Measurements from ENCODE around the gene MIPEP. TPM values are rescaled to one million over a fixed set of nuclear protein-coding genes. Genes with fewer than 3 reads are reported as not detected.

Gene MIPEP
- total RNA-seq, 1 experiment from 2014 or later: 18.6 TPM

GRCh38 chr13:23788459-23788858 lies 100.7 kb downstream of the MIPEP start:
- Histone ChIP-seq H3K9me3 (ENCODE audit: insufficient read depth, low read depth) (no peaks in the 10 kb centered on the region), H3K27ac (no peak overlapping the region), H3K9me2 (ENCODE audit: insufficient read depth) (no peaks in the 10 kb centered on the region), H3F3A (ENCODE audit: insufficient read depth, low read depth) (no peaks in the 10 kb centered on the region), H3K4me2 (no peak overlapping the region), H2AFZ (no peak overlapping the region), H4K20me1 (ENCODE audit: insufficient read depth) (no peaks in the 10 kb centered on the region; the same call in 1 of the 2 replicates), H3K4me1 (replicated peaks; ENCODE audit: insufficient read depth) (no peaks in the 10 kb centered on the region), H3K4me3 (no peak overlapping the region), H3K79me2 (ENCODE audit: low read depth) (no peaks in the 10 kb centered on the region), H3K36me3 (ENCODE audit: low read depth) (no peaks in the 10 kb centered on the region; the same call in 1 of the 2 replicates), H3K27me3 (ENCODE audit: insufficient read depth, low read depth) (no peaks in the 10 kb centered on the region)
- ChIA-PET POLR2A (ENCODE audit: unreplicated experiment) (no interaction called here), CTCF (no interaction called here)
- intact Hi-C loops (cut with micrococcal nuclease; ENCODE audit: unreplicated experiment): no loop called here
- no peak for TF ChIP-seq CTCF (conservative IDR thresholded peaks at IDR 0.05)
- no peak for TF ChIP-seq EZH2 (IDR thresholded peaks at IDR 0.05; ENCODE audit: low read depth)
- BruUV-seq (replicated peaks): no TSS peak
- no peak for DNase-seq

GRCh38 chr13:23787464-23787863 lies 101.7 kb downstream of the MIPEP start:
- Histone ChIP-seq H3K4me1 (replicated peaks; ENCODE audit: insufficient read depth) (no peaks in the 10 kb centered on the region), H3K4me3 (no peak overlapping the region), H2AFZ (no peak overlapping the region), H3K27ac (no peak overlapping the region), H3K4me2 (no peak overlapping the region), H3K36me3 (ENCODE audit: low read depth) (no peaks in the 10 kb centered on the region; the same call in 1 of the 2 replicates), H3K9me3 (ENCODE audit: insufficient read depth, low read depth) (no peaks in the 10 kb centered on the region), H3K79me2 (ENCODE audit: low read depth) (no peaks in the 10 kb centered on the region), H4K20me1 (ENCODE audit: insufficient read depth) (no peaks in the 10 kb centered on the region; the same call in 1 of the 2 replicates), H3K9me2 (ENCODE audit: insufficient read depth) (no peaks in the 10 kb centered on the region), H3F3A (ENCODE audit: insufficient read depth, low read depth) (no peaks in the 10 kb centered on the region), H3K27me3 (ENCODE audit: insufficient read depth, low read depth) (no peaks in the 10 kb centered on the region)
- ChIA-PET CTCF (no interaction called here), POLR2A (ENCODE audit: unreplicated experiment) (no interaction called here)
- intact Hi-C loops (cut with micrococcal nuclease; ENCODE audit: unreplicated experiment): no loop called here
- DNase-seq: no peak
- TF ChIP-seq CTCF (conservative IDR thresholded peaks at IDR 0.05) (no peak), EZH2 (IDR thresholded peaks at IDR 0.05; ENCODE audit: low read depth) (no peak)
- BruUV-seq (replicated peaks): no TSS peak

GRCh38 chr13:23786607-23787006 lies 102.6 kb downstream of the MIPEP start:
- POLR2A ChIA-PET (ENCODE audit: unreplicated experiment): no interaction called here
- intact Hi-C loops (cut with micrococcal nuclease; ENCODE audit: unreplicated experiment): no loop called here
- BruUV-seq (replicated peaks): no TSS peak

More at GRCh38 chr13:23786607-23787006, 102.6 kb downstream of the MIPEP start:
- no peaks in the 10 kb centered on the region for H3F3A ChIP-seq (ENCODE audit: insufficient read depth, low read depth)
- no peaks in the 10 kb centered on the region for H3K9me2 ChIP-seq (ENCODE audit: insufficient read depth)
- H4K20me1 ChIP-seq (ENCODE audit: insufficient read depth): no peaks in the 10 kb centered on the region; the same call in 1 of the 2 replicates
- CTCF ChIA-PET: no interaction called here
- no peak overlapping the region for H3K27ac ChIP-seq
- DNase-seq: no peak
- TF ChIP-seq CTCF (conservative IDR thresholded peaks at IDR 0.05): no peak
- no peak for TF ChIP-seq EZH2 (IDR thresholded peaks at IDR 0.05; ENCODE audit: low read depth)
- H2AFZ ChIP-seq: no peak overlapping the region
- H3K79me2 ChIP-seq (ENCODE audit: low read depth): no peaks in the 10 kb centered on the region
- no peaks in the 10 kb centered on the region for H3K4me1 ChIP-seq (replicated peaks; ENCODE audit: insufficient read depth)
- H3K27me3 ChIP-seq (ENCODE audit: insufficient read depth, low read depth): no peaks in the 10 kb centered on the region
- no peak overlapping the region for H3K4me3 ChIP-seq
- H3K36me3 ChIP-seq (ENCODE audit: low read depth): no peaks in the 10 kb centered on the region; the same call in 1 of the 2 replicates
- no peaks in the 10 kb centered on the region for H3K9me3 ChIP-seq (ENCODE audit: insufficient read depth, low read depth)
- H3K4me2 ChIP-seq: no peak overlapping the region

Measured in PC-9 (cell line).